ENCODE measurements around the gene GAB2.

The GAB2 gene

DNA sequence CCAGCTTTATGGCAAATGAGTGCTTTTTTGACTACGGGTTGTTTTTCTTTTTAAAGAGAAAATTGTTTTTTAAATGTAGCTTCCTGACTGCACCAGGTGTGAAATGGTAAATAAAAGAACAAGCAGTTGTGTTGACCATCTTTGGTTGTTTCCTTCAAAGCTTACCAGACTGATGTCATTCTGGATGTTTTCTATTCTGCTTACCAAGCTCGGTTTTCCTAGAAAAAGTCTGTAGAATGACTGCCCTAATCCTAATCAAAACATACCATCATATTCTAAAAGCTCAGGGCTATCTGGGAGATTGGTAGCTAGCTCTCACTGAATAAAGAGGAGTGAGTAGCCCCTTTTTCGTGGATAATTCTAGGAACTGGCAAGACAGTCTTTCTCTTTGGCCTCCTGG is 77.7 kb downstream of the GAB2 start:
- no peak for DNase-seq

GRCh38 chr11:78339483-78339882 is 78.1 kb downstream of the GAB2 start:
- no peak for DNase-seq

DNA sequence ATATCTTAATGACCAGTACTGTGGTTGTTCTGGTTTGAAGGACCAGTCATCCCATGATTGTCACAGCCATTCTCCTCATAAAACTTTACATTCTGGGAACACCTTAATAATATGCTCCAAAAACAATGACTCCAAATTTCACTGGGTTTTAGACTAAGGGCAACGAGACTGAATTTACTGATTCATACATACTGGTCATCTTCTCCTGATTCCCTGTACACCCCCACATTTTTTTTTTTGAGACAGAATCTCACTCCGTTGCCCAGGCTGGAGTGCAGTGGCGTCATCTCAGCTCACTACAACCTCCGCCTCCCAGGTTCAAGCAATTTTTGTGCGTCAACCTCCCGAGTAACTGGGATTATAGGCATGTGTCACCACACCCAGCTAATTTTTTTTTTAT is 78.9 kb downstream of the GAB2 start:
- DNase-seq = no peak

- DNase-seq = no peak
These were observed 79.5 kb downstream of the GAB2 start for GRCh38 chr11:78338138-78338537.

- DNase-seq = no peak
These were observed 80.1 kb downstream of the GAB2 start for GRCh38 chr11:78337554-78337924.

GRCh38 chr11:78336877-78337553 is 80.6 kb downstream of the GAB2 start:
- no peak for DNase-seq

DNA sequence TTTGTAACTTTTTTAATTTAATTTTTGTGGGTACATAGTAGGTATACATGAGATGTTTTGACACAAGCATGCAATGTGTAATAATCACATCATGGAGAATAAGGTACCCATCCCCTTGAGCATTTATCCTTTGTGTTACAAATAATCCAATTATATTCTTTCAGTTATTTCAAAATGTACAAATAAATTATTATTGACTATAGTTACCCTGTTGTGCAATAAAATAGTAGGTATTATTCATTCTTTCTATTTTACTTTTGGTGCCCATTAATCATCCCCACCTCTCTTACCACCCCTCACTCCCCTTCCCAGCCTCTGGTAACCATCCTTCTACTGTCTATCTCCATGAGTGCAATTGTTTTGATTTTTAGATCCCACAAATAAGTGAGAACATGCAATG is 83.5 kb downstream of the GAB2 start:
- DNase-seq = no peak

GRCh38 chr11:78332872-78333271 is 84.7 kb downstream of the GAB2 start:
- DNase-seq = no peak

GRCh38 chr11:78332174-78332866 is 85.3 kb downstream of the GAB2 start:
- no peak for DNase-seq

DNA sequence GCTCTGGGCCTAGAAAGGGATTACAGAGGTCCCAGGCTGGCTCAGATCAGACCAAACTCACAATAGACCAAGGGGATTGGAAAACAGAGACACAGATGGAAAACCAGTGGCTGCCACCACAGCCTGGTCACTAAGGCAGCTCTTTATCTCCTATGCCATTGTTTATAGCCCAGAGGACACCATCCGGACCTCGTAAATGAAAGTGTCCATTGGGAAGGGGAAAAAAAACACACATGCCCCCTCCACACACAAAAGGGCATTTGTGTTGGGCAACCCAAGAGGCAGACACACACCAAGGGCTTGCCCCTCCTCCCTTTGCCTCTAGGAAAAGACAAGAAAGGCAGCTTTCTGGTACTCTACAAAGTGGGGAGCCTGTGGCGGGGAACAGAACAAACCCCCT is 85.9 kb downstream of the GAB2 start:
- no peak for DNase-seq

DNA sequence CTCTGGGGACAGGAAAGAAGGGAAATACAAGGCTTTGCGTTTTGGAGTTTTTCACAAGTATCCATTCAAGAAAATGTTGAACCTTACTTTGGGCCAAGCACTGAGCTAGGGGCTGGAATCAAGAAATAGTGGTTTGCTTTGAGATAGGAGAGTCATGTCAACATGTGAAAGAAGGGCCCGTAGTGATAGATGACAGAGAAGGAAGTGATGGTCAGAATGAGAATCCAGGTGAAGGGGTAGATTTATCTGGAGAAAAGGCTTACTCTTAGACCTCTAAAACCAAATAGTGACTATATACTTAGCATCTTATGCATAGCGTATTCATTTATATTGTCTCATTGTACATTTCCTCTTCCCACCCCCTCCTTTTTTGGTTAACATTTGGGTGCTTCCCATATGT is 87.3 kb downstream of the GAB2 start:
- DNase-seq = no peak

DNA sequence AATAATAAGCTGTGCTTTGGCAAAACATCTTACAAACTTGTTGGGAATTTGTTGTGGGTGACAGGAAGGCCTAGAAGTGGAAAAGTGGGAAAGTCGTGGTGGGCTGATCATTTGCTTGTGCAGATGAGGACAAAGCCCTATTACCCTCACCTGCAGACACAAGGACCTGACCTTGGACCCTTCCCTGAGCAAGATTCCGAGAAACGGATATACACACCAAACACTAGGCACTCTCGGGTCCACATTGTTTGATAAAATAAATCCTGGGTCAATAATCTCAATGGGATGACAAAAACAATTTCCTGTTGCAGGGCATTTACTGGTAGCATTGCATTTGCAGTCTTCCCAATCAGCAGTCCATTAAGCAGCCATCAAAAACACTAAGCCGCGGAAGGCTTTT is 89.7 kb downstream of the GAB2 start:
- no peak for DNase-seq

- DNase-seq = no peak
These were observed 92.3 kb downstream of the GAB2 start for GRCh38 chr11:78325274-78325781.

GRCh38 chr11:78323363-78323762 is 94.3 kb downstream of the GAB2 start:
- DNase-seq = no peak

GRCh38 chr11:78319453-78319955 is 98.1 kb downstream of the GAB2 start:
- no peak for DNase-seq

DNA sequence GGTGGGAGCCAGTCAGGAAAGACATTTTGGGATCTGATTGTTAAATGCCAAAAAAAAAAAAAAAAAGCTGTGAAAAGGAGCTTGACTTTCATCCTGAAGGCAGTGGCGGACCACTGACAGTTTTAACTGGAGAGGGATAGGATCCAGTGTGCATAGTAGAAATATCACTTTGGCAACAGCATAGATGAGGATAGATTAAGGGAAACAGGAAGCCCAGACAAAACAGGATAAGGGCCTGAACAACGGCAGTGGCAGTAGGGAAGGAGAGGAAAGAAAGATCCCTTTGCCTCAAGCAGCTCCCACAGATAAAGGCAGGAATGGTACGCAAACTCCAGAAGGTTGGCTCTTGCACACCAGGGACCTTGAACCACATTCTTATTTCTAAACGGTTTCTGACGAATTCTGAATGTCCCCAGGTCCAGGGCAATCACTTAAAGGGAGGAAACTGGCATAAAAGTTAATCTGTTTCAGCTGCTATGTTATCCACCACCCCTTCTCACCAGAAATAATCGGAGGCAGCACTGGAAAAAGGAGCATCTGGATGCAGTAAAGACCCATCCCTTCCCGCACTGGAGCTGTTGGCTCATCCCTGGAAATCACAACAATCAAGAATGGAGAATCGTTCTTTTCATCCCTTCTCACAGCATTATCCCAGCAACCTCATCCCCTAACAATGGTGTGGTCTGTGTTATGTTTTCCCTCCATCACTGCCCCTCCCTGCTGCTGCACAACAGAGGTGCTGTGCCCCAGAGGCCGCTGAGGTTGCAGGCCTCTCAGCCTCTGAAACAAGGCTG is 99.1 kb downstream of the GAB2 start:
- no peak for DNase-seq

DNA sequence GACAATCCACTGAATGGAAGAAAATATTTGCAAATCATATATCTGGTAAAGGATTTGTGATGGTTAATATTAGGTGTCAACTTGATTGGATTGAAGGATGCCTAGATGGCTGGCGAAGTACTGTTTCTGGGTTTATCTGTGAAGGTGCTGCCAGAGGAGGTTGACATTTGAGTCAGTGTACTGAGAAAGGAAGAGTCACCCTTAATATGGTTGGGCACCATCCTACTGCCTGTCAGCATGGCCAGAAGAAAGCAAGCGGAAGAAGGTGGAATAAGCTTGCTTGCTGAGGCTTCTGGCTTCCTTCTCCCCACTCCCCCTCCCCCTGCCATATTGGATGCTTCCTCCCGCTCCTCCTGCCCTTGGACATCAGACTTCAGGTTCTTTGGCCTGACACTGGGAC is 101.9 kb downstream of the GAB2 start:
- DNase-seq = no peak

DNA sequence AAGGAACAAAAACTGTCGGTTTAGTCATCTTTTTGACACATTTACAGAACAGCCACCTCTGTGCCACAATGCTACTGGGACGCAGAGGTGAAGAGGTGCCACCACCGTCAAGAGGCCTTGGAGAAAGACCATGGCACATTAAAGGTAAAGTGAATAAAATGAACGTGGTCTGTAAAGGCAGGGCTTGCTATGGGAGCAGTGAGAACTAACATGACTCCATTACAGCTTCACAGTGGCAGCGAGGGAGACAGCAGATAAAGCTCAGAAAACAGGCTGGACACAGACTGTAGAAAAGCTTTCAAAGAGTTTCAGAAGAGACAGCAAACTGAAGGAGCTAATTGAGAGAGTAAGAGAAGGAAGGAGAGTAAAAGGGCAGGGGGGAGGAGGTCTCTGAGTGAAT is 102.9 kb downstream of the GAB2 start:
- no peak for DNase-seq

- no peak for DNase-seq
These were observed 103.7 kb downstream of the GAB2 start for GRCh38 chr11:78313898-78314297.

DNA sequence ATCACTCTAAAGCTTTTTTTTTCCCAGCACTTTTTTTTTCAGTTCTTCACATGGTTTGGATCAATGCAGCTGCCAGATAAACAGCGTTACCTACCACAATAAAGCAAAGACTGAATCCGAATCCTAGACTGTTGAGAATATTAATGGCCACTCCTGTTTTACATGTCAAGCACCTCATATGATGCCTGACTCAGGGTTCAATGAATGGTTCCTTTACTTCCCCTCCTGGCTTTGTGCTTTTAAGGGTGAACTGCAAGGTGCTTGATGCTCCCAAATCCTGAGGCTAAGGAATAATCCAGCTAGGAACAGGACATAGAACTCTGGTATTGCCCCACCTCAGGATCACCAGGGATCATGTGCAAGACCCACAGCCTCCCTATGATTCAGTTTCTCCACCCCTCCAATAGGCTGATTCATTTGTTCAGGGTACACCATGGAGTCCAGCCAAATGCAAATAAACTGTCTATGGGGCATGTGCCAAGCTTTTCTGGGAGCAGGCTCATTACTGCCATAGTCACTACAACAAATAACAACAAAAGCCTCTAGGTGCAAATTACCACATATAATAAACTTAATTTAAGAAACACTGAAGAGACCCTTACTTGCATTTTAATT is 104.3 kb downstream of the GAB2 start:
- DNase-seq = no peak

DNA sequence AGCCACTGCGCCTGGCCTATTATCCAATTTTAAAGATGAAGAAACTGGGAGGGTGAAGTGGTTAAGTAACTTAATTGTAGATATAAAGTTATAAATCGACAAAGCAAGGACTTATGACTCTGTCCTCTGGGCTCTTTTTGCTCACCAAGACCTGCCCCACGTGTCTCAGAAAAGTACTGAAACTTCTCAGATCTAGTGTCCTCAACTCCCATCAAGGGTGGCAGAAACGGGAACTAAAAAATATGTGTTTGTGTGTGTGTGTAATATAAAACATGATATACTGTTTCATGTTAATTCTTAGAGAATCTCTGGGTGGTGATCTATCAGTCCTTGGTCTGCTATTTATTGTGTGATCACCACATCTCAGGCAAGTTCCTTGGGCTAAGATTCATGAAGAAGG is 104.9 kb downstream of the GAB2 start:
- DNase-seq = no peak

- no peak for DNase-seq
These were observed 105.8 kb downstream of the GAB2 start for GRCh38 chr11:78311702-78312371.

GRCh38 chr11:78310500-78310909 is 107.1 kb downstream of the GAB2 start:
- DNase-seq = no peak

Measured in SHP77 treated with DMSO at 0.1 percent for 48 hours (cell line).